Stimulated activated CD8-positive, alpha-beta memory T cell treated with anti-CD3 and anti-CD28 coated beads, Interleukin-15, amount 100 ng/mL, for 48 hours (primary cell): ENCODE results near the gene SCD5.

Experiments used
- DNase-seq, 2 donors: peaks; one replicate each; pipeline ENCODE4 v3.0.0-alpha.2; 2020; ENCODE audit warnings: low read depth in 2 of 2

Gene SCD5

DNA sequence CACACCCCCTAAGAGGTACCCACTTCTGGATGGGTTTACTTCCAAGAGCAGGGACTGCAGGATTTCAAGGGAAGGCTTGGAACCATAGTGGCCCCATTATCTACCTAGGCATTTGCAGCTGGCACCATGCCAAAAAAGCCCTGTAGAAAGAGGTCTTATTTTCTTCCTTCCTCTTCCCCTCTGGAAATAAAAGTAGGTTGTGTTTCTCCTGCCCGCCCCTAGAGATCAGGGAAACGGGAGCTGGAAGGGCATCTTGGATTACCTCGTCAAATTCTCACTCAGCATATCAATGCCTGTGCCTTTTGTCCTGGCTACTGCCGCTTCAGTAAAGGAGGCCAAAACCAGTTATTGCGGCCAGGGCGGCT, 1.6 kb downstream of the SCD5 start:
- no peak for DNase-seq

DNA sequence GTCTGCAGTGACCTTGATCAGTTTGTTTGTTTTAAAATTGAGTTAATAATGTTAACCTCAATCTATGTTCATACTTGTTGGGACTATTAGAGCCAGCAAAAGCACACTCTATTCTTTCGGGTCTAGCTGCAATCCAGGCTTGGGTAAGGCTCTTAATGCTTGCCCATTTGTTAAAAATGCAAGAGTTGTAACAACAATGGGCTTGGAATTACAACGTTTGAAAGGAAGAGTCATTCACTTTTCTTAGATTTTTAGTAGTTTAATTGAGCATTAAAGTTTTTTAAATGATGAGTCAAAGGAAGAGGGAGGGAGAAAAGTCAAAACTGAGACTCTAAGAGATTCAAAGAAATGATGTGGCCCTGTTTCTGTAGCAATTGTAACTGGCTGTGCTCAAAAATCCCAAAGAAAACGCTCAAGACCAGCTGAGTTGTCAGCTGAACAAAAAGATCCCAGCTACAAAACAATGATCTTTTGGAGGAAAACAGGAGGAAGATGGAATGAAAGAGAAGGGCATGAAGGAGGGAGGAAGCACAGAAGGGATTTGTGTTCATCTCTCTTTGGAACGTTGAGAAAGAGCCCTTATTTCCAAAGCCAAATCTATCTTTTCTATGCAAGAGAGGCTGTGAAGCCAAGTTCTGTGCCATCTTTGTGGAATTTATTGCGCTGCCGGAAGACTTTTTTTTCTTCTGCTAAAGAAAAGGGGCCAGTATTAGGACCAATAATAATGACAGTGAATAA, 5.5 kb downstream of the SCD5 start:
- DNase-seq, result no peak

DNA sequence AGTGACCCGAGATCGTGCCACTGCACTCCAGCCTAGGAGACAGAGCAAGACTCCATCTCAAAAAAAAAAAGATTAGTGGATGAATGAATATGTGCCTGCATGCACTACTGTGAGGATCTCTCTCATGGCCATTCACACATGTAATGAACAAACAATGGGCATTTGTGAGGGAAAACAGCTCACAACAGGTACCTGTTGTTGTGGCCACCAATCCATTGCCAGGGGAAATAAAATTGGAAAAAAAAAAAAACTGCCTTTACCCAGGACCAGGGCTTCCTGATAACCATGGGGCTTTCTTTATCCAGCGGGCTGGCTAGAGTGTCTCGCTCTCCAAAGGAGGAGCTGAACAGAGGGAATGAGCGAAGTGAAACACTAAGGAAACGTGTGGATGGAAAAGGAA, 7.4 kb downstream of the SCD5 start:
- DNase-seq, result no peak

DNA sequence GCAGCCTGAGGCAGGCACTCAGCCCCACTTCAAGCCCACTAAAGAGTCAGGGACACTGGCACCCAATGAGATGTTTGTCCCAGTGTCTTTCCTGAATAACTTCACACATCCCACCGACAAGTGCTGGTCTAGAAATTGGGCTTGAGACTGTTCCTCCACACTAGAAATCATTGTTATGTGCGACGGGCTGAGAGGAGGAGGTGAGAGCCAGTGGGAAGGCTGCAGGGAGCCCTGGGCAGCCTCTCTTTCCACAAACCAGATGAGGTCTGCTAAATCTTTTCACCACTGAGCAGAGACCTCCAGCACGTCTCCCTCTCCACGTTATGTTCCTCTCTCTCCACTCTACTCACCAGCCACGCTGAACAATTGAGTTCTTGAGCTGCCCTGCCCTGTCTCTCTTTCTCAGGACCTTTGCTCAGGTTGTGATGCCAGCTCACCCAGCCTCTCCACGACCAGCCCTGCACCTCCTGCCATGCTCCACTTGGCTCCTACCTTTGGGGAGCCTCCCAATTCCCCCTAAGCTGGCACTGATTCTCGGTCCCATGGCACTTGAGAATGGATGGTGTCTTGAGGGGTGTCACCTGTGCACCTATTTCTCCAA, 8.4 kb downstream of the SCD5 start:
- DNase-seq, result no peak

DNA sequence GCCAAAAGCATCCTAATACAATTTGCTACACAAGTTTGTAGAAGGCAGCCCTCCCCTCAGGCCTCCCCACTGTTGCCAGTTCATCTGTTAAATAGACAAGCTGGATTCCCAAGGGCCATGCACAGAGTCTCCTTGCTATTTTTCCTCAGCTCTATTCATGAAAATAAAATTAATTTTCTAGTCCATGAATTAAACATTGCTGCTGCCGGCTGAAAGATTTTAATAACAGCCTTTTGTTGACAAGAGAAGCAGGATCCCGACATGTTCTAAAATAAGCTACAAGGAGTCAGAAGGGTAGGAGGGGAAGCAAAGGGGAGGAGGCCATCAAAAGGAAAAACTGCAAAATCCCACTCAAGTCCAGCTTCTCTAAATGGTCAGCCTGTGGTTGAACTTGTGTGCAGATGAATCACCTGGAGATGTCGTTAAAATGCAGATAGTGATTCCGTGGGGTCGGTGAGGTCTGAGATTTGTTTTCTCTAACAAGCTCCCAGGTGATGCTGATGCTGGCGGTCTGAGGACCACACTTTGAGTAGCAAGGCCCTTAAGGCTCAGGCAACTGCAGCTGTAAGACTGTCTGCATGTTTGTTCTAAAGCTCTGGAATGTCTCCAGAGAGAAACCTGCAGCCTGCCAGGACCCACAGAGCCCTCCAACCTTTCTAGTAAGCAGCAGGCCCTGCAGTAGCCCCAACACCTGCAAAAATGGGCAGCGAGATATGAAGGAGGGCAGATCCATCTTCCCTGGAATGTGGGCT, 9.4 kb downstream of the SCD5 start:
- no peak for DNase-seq

DNA sequence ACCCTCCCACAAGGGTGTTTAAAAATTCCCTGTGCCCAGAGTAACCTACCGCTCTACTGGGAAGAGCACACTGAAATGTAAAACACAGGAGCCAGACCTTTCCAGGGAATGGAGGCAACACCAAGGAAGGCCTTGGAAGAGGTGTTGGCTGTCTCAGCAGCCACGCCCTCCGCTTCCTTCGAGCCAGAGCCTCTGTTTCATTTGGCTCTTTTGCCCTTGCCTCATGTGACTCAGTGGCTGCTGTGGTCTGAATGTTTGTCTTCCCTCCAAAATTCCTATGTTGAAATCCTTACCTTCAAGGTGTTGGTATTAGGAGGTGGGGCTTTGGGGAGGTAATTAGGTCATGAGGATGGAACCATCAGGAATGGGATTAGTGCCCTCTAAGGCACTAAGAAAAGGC, 11.3 kb downstream of the SCD5 start:
- DNase-seq, result no peak

DNA sequence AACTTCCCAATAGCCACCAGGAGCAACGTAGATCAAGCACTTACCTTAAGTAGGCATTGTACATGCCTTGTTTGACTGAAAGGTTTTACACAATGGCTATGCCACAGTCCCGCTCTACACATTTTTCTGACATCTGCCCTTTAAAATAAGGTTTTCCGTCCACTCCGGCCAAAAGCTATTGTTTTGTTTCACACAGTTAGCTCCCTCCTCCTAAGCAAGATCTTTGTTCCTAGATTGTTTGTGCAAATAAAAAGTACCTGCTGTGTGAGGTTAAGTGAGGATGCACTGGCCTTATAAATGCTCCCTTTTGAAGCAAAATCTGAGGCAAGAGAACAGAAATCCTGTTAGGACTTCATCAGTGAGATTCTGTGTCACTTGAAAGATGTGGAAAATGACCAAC, 11.8 kb downstream of the SCD5 start:
- DNase-seq, result no peak

DNA sequence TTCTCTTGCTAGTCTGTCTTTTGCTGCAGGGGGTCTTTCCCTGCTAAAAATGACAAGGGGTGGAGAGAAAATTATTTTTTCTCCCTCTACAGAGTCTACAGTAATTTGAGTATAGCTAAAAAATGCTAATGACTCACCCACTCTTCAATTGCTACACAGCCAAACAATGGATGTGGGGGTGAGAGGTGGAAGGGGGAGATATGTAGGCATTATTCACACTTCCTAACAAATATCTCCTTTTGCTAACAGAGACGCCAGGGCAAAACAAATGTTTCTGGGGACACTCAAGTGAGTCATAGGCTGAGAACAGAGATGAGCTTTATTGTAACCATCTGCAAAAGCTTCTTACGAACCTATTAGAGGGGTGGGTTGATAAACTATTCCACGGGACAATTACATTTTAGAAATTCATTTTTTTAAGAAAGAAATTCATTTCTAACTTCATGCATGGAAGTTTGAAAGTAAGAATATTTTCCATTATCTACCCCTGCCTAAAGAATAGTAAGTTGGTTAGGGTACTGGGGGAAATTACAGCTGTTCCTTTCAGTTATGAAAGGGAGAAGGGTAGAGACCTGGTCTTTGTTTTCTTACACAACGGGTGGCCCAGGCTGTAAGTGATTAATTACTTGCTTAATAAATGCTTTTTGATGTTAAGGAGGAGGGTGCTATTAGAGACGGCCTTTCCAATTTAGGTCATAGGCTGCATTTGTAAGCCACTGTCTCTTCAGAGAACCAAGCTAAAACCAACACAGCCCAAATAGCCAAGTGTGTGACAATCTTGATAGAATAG, 12.8 kb downstream of the SCD5 start:
- no peak for DNase-seq

DNA sequence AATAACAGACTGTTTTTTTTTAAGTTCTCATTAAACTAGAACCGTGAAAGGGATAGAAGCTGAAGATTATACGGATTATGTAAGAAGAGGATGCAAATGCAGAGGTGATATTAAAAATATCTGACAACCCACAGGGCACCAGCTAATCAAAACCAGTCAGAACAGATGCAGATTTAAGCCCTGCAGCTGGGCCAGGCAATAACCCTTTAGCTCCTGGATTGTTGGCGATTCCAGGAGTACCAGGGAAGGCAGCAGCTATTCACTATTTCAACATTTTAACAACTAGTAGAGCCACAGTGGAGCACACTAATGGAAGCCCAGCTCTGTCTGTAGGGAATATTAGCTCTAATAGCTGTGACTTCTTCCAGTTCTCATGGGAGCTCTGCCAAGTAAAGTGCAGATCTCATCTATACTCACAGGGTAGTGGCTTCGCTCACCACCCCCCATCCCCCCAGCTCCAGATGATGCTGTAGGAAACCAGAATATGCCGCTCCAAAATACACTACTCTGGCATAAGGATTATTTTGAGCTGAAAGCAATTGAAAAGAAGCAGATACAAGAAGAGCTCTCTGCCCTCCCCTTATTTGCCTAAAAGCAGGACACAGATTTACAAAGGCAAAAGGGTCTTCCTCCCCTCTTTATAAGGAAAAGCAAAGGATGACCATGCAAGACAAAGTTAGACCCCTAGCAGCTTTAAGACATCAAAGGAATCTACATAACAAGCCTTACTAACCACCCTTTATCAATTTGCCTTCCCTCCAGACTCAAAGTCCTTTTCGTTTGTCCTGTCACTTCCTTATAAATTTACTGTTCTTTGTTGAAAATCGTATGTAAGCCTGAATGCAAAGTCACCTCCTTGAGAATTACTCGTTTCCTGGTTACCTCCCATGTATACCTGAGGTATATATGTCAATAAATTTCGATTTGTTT, 13.7 kb downstream of the SCD5 start:
- DNase-seq, result no peak

DNA sequence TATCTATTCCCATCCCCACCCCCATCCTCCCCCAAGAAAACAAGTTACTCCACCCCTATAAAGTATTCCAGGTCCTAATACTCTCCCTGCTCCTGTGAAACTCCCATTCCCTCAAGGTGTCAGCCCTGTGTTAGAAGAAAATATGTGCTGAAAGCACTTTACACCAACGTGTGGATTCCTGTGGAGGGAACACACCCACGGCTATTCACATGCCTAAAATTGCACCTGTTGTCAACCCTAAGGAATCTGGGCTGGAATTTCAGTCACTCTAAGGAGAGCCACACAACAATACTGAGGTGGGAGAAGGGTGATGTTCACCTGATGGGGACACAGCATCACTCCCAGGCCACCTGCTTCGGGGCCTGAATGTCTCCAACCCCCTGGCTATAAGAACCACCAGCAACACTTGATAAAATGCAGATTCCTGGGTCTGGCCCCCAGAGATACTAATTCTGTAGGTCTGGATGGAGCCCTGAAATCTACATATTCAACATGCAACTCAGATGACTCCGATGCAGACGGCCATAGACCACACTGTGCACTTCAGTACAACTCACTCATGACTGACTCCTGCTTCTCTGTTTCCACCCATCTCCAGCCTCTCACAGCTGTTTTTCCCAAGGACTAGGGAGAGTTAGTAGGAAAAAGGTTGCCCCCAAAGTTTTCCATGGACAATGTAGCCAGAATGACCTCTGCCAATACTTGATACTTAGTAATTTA, 15.8 kb downstream of the SCD5 start:
- DNase-seq, result no peak

DNA sequence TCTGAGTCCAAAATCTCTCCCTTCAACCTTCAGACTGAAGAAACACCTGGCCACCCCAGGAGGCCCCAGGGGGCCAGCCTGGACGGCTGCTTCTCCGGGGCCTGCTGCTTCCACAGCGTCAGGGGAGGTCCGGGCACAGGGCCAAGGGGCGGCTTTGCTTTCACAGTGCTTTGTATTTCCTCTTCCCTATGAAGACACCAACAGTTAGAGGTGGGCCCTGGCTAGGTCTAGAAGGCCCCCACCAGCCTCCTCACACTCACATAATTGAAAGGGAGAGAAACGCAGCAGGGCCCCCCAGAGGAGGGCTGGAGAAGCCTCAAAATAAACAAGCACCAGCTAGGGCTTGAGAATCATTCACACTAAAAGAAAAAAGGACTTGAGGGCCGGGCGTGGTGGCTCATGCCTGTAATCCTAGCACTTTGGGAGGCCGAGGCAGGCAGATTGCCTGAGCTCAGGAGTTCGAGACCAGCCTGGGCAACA, 17.8 kb downstream of the SCD5 start:
- DNase-seq, result no peak

DNA sequence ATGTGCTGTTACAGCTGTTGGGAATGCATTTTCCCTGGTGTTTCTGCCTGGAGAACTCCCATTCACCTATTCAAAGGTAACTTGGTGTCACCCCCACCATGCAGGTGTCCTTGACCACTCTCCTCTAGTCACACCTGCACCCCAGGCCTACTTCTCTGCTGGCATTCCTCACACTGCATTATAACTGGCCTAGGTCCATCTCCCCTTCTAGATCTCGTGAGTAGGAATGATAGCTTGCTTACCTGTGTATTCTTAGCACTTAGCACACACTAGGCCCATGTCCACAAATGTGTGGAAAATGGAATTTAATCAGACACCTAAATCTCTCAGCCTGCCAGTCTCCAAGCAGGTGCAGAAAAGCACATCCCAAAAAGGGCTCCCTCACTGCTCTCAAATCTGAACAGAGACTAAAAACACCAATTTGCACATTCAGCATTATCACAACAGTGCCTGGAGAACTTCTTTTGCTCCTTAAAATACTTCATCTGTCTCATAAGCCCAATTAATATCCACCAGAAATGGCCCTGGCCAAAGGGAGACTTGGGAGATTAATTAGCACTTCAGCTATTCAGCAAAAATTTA, 18.3 kb downstream of the SCD5 start:
- DNase-seq, result no peak

DNA sequence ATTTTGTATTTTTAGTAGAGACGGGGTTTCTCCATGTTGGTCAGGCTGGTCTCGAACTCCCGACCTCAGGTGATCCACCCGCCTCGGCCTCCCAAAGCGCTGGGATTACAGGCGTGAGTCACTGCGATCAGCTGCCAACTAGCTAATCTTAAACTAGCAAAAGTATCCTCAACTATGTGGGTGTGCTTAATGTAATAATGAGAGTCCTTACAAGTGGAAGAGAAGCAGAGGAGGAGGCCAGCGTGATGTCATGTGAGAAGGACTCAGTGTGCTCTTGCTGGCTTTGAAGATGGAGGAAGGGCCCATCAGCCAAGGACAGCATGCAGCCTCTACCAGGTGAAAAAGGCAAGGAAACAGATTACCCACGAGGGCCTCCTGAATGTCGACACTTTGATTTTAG, 19.6 kb downstream of the SCD5 start:
- DNase-seq, result no peak

DNA sequence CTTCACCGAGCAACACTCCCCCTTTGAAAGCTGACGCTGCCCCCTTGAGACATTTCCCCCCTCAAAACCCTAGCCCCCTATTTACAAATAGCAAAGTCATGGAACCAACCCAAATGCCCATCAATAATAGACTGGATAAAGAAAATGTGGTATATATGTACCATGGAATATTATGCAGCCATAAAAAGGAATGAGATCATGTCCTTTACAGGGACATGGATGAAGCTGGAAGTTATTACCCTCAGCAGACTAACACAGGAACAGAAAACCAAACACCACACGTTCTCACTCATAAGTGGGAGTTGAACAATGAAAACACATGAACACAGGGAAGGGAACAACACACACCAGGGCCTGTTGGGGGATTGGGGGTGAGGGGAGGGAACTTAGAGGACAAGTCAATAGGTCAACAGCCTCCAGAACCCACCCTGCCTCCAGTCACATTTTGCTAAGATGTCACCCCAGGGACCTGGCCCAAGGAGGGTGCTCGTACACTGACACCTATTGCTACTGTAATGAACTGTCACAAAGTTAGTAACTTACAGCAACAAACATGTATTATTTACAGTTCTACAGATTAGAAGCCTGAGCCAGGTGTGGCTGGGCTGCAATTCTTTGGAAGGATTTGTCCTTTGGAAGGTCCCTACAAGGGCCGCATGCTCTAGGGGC, 20.6 kb downstream of the SCD5 start:
- DNase-seq, result no peak

DNA sequence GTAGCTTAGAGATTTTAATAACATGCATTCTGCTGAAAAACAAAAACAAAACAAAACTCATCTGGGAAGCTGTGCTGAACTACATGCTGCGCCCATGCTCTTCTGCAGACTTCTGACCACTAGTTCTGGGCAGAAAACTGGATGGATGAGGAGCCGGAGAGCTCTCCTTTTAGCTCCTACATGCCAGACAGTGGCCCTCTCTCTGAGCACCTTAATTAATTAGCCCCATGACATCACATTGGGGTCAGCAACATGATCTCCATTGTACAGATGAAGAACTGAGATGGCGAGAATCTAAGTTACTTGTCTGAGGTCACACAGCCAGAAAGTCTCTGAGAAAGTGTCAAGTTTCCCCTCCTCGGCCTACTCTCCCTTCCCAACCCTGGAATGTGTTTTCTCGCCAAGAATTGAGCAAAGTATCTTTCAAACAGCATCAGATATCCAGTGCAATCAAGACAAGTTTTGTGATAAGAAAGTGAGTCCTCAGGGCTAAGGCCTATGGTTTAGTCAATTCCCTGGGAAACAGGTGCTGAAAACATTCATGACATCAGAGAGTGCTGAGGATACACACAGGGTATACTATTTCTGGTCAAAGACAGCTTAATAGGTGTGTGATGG, 21.6 kb downstream of the SCD5 start:
- no peak for DNase-seq

DNA sequence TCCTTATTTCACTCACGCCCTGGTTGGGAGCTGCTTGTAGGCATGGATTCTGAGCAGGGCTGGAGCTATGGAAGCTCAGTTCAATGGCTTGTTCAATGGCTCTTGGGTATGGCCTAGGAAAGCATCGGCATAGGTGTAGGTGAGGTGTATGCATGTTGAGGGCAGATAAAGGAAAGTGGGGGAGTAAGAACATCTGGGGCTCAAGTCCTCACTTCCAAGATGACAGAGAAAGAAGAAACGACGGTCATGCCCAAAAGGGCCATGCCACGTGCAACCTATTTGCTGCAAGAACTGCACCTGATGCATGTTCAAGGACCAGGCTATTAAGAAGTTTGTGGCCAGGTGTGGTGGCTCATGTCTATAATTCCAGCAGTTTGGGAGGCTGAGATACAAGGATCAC, 23.4 kb downstream of the SCD5 start:
- no peak for DNase-seq

DNA sequence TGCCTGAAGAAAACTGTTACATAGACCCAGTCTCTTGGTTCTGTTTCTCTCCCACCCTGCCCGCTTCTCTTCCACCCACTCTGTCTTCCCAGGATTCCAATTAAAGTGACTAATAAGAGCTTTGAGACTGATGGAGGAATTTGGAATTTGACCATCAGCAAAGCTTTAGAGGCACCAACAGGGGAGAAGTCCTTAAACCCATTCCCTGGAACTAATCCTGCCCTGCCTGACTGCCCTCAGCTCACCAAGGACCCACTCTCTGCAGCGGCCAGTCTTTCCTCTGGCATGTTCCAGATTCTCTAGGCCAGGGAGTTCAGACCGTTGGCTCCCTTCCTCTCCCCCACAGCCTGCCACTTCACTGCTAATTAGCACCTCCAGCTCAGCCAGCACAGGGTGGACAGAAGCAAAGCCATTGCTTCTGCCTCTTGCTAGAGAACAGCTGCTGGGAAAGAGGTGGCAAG, 23.9 kb downstream of the SCD5 start:
- no peak for DNase-seq

DNA sequence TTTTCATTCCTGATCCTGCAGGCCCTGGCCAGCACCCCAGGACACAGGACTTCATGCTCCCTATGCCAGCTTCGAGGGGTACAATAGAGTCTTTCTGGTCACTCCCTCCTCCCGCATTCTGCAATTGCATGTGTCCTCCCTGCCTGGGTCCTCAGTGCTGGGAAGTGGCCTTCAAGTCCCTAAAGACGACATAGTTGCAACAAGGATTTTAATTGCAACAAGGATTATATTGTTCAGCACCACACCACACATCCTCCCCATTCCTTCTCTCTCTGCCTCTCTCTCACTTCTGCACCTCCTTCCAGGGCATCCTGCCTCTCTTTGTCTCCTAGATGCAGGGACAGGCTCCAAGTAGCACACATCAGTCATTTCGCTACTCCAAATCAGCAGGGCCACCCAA, 25.5 kb downstream of the SCD5 start:
- DNase-seq, result no peak

DNA sequence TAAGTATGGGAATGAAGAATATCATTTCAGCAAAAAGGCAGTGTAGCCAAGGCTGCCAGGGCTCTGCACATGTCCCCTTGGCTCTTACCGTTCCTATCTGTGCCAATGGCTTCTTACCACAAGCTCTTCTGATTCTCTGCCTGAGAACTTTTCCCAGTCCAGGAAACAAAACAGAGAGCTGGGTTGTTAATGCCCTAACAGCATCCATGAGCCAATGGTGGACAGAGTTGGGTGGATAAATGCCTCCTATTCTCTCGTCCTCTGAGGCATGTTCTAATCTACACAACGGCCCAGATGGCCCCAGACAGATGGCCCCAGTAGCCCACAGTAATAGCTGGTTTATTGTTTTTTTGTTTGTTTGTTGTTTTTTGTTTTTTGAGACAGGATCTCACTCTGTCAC, 28.0 kb downstream of the SCD5 start:
- no peak for DNase-seq
